ENCODE results near the gene GRIK1.
A peak's percentile ranks its signal among the peaks of the same experiment; 100 is the strongest.

GRIK1 gene

DNA sequence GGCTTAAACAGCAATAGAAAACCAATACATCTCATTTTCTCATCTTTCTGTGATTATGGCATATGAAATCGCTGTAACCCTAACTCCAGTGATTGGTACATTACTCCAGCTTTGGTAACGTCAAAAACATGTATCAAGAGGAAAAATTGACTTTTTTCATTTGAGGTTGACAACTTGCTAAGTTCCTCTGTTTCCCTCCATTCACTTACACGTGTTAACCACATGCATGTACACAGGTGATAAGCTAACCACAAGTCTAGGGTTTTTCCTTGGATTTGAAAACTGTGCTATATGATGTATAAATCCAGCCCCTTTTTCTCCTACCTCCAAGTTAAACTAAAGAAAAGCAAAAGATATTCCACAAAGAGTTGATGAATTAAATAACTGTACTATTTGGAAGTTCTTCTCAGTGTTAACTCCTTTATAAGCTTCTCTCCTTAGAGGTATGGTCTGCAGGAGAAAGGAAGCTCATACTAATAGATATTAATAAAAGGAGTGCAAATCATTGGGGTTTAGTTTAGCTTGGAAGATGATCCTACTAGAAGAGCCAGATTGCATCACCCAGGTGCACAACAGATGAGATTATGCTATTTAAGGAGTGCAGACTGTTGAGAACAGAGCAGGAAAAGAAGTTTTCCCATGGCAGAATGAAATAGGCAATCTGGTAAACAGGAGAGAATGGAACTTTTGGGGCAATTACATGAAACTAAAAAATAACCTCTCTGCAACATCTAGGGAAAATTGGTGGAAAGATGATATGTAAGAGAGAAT, 277.9 kb downstream of the GRIK1 start:
- DNase-seq, result no peak
- in situ Hi-C loops (cut with HindIII; ENCODE audit: low pct_ligation_motif_present, low pct_unique_long_range_greater_than_20kb, low sequenced_read_pairs), result no loop called here

DNA sequence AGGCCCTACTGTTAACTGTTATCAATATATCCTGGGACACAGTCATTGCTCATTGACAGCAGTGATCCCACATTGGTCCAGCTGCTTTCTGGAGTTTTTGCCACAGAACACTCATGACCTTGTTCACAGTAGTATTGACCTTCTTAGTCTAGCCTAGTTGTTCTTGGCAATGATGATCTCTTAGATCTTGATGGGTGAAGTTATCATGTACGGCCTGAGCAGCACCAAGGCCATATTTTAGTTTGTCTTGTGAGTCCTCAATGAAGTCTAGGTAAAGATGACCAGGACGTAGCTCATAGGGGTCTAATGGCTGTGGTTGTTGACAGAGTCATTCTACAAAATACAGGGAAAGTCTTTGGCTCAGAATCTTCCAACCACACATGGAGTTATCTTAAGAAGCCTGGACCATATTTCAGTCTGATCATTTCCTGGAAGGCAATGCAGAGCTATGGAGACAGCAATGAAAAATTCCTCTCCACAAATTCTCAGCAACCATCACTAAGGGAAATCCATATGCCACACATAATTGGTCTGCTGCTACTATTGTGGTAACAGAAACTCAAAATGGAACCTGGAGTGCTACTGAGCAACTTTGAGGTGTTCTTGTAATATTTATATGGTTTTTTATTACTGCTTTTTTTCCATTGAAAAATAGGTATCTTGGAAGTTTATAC, 279.6 kb downstream of the GRIK1 start:
- DNase-seq, result no peak
- in situ Hi-C loops (cut with HindIII; ENCODE audit: low pct_ligation_motif_present, low pct_unique_long_range_greater_than_20kb, low sequenced_read_pairs), result no loop called here

DNA sequence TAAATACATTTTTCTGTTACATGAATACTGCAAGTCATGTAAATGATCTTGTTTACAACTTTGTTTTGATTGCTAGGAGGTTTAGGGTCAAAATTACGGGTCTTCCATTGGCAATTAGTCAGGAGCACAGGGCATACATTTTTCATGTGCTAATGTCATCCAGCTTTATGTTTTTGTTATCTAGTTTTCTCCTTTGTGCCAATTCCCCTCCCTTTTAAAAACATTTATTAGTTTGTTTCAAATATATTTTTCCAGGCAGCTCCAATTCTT, 280.9 kb downstream of the GRIK1 start:
- DNase-seq, result no peak
- in situ Hi-C loops (cut with HindIII; ENCODE audit: low pct_ligation_motif_present, low pct_unique_long_range_greater_than_20kb, low sequenced_read_pairs), result no loop called here

DNA sequence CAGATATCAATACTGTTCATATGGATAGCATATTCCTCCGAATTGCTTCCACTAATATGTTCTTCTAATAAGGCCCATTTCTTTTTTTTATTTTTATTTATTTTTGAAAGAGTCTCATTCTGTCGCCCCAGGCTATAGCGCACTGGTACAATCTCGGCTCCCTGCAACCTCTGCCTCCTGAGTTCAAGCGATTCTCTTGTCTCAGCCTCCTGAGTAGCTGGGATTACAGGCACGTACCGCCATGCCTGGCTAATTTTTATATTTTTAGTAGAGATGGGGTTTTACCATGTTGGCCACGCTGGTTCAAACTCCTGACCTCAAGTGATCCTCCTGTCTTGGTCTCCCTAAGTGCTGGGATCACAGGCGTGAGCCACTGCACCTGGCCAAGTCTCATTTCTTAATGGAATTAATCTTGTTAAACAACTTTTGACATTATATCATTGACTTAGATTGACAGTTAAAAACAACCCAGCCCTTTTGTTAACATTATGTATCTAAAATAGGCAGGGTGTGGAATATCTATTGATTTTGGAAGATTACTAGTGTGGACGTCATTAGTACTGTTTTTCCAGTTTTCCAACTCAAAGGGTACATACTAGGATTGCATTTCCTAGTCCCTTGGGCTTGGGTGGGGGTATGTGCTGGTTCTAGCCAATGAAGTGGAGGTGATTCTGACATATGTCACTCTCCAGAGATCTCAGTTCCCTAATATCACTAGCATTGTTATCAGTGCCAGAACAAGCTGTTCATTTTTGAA, 281.4 kb downstream of the GRIK1 start:
- in situ Hi-C loops (cut with HindIII; ENCODE audit: low pct_ligation_motif_present, low pct_unique_long_range_greater_than_20kb, low sequenced_read_pairs), result no loop called here
- DNase-seq, result no peak

DNA sequence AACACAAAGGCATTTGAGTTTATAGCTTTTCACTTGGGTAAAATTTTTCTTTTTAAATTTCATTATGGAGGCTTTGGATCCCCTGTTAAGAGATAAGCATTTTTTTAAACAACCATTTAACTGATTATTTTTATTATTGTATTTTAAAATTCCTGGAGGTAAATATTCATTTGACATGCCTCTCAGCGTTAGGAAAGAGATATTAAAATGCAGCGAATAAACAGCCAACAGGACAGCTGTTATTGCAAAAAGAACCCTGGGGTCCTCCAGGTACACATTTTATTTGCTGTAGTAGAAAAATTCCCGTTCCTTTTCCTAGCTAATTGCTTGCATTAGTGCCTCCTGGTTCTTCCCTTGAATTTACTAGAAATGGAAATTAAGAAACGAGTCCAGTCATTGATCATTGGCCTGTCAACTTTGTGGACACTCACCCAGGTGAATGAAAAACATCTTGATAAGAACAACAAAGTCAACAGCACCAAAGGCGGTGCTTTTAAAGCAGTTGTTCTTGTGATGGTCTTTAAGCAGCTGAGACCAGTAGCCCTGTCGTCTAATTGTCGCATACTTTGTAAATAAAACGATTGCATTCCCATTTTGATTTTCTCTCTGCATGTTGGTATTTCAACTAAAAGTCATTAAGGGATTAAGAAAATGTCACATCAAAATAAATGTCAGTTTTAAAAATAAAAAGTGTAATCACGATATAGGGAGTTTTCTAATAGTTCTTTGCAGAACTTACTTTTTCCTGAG, 282.4 kb downstream of the GRIK1 start:
- DNase-seq, result no peak
- in situ Hi-C loops (cut with HindIII; ENCODE audit: low pct_ligation_motif_present, low pct_unique_long_range_greater_than_20kb, low sequenced_read_pairs), result no loop called here

DNA sequence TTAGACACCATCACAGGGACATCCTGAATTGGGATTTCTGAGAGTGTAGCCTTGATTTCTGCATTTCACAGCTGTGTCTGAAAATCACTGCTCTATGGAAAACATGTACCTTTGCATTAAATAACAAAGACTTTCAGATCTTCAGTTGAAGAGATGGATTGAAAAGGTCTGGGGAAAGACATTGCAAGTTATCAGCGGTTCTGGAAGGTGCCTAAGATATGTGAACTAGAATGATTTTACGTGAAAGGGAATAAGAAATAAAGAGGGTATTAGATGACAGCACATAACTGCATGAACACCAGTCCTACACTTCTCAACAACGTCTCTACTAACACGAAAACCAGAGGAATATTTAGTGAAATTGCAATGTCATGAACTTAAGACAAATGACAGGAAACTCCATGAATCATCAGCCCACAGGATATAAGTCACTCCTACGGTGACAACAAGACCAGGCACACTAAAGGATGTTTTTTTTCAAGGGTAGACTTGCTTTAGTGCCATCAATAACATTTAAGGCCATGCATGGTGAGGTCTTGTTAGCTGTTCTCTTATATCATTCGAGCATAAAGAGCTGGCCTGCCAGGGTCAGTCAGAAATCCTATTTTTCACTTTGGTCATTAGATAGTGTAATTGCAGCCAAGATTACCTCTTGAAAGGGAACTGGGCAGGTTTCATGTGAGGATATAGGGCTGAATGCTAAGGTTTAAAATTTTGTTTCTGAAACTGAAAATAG, 283.1 kb downstream of the GRIK1 start:
- peak; percentile 53 for DNase-seq
- in situ Hi-C loops (cut with HindIII; ENCODE audit: low pct_ligation_motif_present, low pct_unique_long_range_greater_than_20kb, low sequenced_read_pairs), result no loop called here

DNA sequence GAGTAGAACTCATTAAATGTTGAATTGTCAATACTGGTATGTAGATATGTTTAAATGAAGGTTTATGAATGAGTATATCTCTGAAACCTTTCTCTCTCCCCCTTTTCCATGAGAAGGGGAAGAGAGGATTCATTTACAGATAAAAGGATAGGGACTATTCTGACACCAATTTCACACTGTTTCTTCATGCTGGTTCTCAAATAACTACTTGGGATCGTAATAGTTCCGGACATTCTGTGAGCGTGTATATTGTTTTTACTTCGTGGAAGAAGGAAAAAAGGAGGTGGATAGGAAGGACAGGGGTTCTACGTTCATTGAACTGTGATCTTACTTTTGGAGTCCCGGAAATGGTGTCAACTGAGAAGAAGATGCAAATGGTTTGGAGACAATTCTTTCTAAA, 284.2 kb downstream of the GRIK1 start:
- in situ Hi-C loops (cut with HindIII; ENCODE audit: low pct_ligation_motif_present, low pct_unique_long_range_greater_than_20kb, low sequenced_read_pairs), result no loop called here
- DNase-seq, result no peak

DNA sequence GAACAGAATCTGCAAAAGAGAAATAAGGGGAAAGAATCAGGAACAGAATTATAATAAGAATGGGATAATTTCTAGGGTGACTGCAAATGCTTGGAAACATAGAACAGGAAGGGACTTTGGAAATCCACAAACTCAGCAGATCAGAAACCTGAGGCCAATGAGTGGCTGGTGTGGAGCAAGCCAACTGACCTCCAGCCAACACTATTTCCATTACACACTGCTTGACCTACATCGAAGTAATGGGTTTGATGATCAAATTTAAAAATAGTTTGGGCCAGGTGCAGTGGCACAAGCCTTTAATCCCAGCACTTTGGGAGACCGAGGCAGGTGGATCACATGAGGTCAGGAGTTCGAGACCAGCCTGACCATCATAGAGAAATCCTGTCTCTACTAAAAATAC, 284.9 kb downstream of the GRIK1 start:
- DNase-seq, result no peak
- in situ Hi-C loops (cut with HindIII; ENCODE audit: low pct_ligation_motif_present, low pct_unique_long_range_greater_than_20kb, low sequenced_read_pairs), result no loop called here

DNA sequence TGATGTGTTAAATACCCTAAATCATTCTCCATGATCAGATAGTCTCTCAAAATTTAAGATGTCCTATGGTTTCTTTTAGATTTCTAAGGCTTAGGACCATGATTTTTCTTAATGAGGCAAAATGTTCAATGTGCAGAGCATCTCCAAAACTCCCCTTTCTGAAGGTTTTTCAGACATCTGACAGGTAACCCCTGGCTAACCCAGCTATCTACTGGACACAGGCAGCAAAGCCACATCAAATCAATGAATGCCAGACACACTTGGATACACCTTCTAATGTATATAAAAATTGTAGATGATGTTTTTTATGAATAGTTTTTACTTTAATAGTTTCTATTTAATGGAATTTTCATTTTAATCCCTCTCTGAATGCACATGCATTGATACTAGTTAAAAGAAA, 285.6 kb downstream of the GRIK1 start:
- in situ Hi-C loops (cut with HindIII; ENCODE audit: low pct_ligation_motif_present, low pct_unique_long_range_greater_than_20kb, low sequenced_read_pairs), result no loop called here
- DNase-seq, result no peak

DNA sequence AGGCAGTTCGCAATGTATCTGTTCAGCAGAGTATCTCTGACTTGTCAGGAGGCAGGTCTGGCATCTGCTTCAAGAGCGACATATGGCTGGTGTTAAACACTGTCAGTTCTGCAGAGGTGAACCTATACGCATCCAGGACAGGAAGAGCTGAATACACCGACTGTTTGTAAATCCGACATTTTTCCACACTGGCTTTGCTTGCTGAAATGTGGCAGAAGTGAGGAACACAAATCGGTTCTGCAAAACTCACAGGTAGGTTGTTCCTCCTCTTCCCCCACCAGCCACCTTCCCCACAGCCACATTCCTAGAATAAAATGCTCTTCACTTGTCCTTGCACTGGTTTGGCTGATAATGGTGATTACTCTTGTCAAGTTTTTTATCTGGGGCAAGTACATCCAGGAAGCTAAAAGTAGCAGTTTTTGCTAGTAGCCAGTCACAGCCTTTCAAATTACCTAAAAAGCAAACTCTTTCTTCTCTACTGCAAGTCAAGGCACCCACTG, 289.2 kb downstream of the GRIK1 start:
- DNase-seq, result no peak
- in situ Hi-C loops (cut with HindIII; ENCODE audit: low pct_ligation_motif_present, low pct_unique_long_range_greater_than_20kb, low sequenced_read_pairs), result no loop called here

DNA sequence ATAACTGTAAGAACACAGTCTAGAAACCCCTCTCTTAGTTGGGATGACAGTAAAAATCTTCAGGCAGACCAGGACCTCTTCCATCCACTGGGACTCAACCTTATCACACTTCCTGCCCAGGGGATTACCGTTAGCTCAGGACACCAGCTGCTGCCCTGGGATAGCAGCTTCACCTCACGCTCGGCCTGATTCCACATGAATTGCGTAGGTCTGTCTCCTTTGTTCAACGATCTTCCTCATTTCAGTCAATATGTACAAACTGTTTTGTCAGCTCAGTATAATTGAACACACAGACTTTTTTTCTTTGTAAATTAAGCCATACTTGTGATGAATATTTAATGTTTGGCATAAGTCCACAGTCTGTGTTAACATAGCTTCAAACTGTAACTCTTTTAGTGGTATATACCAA, 290.4 kb downstream of the GRIK1 start:
- in situ Hi-C loops (cut with HindIII; ENCODE audit: low pct_ligation_motif_present, low pct_unique_long_range_greater_than_20kb, low sequenced_read_pairs), result no loop called here
- DNase-seq, result no peak

DNA sequence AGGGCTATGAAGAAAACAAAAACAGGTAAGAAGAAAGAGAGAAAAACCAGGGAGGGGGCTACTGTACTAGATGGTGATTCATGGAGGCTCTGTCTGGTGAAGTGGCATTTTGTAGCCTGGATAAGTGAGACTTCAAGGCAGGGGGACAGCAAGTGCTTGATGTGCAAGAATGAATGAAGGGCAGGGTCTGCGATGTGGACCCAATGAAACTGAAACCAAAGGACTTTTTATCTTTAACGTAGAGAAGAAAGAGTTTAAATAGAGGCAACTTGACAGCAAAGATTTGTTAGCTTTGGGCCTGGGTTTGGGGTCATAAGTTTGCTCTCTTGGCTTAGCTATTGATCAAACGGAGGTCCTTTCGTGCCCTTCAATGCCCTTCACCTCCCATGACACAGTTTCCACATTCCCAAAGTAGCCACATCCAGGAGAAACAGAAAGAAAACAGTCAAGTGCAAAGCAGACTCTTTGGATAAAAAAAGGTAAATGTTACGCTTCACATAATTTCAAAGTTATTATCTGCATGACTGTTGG, 291.0 kb downstream of the GRIK1 start:
- no peak for DNase-seq
- in situ Hi-C loops (cut with HindIII; ENCODE audit: low pct_ligation_motif_present, low pct_unique_long_range_greater_than_20kb, low sequenced_read_pairs), result no loop called here

DNA sequence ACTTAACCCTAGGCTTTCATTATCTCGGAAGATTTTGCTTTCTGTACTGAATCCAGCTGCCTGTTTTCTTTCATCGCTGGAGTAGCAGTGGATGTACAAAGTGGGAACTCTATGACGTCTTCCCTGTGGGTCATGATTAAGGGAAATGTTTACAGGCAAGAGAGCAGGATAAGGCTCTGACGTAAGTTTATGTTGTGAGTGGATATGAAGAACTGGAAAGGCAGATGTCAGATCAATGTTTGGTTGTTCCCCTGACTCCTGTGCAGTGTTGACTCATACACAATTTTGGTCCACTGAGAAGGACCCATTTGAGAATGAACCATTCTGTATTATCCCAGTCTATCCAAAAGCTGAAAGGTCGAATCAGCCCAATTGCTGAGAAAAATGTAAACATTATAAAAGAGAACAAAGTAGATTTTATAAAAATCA, 292.4 kb downstream of the GRIK1 start:
- in situ Hi-C loops (cut with HindIII; ENCODE audit: low pct_ligation_motif_present, low pct_unique_long_range_greater_than_20kb, low sequenced_read_pairs), result no loop called here

DNA sequence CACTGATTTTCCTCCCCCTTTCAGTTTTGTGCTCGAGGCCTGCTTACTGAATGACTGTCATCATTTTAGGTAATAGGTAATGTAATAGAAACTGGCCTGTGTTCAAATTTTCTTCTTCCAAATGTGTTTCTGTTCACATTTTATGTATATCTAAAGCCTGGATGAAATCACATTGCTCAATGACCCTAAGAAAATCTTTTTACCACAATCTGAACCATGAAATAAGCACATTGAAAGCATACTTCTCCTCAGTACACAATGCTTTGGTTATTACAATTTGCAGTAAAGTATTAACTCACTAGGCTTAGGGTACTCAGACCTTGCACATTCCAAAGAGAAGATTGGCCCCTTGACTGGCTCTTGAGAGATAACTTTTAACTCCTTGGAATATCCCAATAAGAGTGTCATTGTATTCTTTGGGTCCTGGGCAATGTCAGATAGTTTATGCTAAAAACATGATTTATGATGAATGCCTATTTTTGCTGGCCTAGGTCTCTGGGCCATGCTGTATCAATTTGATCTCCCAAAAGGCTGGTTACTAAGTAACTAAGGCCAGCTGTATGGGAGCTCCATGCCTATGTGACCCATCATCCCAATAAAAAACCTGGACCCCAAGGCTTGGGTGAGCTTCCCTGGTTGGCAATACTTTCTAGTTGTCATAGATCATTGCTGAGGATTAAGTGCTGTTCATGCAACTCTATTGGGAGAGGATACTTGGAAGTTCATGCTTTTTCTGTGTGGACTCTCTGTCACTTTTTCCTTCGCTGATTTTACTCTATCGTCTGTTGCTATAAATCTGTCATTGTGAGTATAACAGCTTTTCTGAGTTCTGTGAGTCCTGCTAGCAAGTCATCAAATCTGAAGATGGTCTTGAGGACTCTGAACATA, 293.9 kb downstream of the GRIK1 start:
- in situ Hi-C loops (cut with HindIII; ENCODE audit: low pct_ligation_motif_present, low pct_unique_long_range_greater_than_20kb, low sequenced_read_pairs), result no loop called here
- peak; percentile 90 for DNase-seq

More for the DNA sequence above, 292.4 kb downstream of the GRIK1 start:
- no peak for DNase-seq

DNA sequence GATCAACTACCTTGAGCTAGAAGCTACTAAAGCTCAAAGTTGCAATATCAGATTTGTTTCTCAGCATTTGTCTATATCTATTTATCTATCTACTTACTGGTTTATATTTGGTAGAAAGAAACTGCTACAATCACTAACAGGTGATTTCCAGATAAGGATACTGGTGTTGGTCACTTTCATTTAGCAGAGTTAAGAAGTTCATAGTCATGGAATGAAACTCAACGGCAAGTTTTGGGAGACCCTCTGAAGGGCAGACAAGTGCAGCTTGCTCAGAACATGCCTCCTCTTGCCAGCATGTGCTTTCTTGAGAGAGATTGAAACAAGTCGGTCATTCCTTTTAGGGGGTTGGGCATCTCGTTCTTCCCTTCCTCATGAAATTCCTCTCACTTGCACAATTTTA, 296.5 kb downstream of the GRIK1 start:
- DNase-seq, result no peak
- in situ Hi-C loops (cut with HindIII; ENCODE audit: low pct_ligation_motif_present, low pct_unique_long_range_greater_than_20kb, low sequenced_read_pairs), result no loop called here

DNA sequence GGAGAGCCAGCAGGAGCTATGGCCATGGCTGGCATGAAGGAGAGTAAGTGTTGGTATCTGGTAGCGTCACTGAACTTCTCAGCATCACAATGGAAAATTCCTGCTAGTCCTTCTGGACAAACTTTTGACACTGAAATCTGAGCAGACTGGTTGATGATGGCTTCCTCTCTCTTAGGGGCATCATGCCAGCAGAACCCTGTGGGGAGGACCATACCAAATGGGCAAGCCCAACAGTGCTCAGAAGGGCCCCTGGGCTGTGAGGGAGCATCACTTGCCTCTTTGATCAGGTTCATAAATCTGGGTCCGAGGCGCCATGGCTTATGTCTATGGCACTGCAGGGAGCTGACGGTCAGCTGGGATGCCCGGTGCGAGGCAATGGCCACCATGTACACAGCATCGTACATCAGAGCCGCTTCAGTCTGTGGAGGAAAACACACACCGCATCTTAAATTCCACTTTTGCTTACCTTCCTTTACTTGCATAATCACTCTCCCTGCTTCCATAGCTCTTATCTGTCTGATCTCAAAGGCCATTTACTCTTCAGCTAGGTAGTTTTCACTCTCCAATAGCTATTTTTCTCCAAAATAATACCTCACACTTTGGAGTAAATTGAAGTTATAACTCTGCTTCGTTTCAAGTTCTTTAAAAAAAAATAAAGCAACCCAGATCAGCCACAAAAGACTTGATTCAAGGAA, 297.1 kb downstream of the GRIK1 start:
- in situ Hi-C loops (cut with HindIII; ENCODE audit: low pct_ligation_motif_present, low pct_unique_long_range_greater_than_20kb, low sequenced_read_pairs), result no loop called here
- DNase-seq, result no peak

Measured in ACHN (cell line).